ENCODE measurements around the gene PSKH1.
"Not testable (repeated sequence)": the region's sequence is repeated elsewhere in the genome, so short reads cannot be mapped to it uniquely, and the experiment has no call there.

The PSKH1 gene

DNA sequence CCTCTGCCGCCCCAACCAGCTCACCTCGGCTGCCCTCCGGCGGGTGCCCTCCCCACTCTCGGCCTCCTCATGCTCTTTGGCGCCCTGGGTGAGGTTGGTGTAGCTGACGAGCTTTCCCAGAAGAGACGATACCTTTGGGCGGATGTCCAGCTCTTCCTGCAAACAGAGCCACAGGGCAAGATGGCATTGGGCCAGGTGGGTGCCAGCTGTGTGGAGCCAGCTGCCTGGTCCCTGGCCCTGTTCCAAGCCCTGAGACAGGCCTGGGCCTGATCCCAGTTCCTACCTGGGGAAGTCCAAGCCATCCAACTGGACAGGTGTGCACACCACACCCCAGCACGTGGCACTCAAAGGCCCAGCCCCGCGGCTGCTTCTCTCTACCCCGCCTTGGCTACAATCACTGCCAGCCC is 68.5 kb downstream of the PSKH1 start:
- DNase-seq (ENCODE audit: low read depth) = no peak

DNA sequence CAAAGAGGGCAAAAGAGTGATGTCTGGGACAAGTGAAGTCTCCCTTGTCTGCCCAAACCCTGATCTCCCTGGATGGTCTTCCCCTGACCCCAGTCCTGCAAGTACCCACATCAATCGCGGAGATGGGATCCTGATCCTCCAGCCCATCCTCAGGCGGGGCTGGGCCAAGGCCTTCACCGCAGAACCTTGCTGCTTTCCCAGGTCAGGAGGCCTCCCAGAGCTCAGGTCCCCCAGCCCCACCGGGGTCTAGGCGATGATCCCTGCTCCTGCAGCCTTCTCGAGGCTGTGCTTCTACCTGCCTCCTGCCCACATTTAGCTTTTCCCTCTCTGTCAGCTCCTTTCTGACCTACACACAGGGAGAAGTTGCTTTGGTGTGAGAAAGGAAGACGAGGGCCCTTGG is 69.1 kb downstream of the PSKH1 start:
- DNase-seq (ENCODE audit: low read depth) = no peak

DNA sequence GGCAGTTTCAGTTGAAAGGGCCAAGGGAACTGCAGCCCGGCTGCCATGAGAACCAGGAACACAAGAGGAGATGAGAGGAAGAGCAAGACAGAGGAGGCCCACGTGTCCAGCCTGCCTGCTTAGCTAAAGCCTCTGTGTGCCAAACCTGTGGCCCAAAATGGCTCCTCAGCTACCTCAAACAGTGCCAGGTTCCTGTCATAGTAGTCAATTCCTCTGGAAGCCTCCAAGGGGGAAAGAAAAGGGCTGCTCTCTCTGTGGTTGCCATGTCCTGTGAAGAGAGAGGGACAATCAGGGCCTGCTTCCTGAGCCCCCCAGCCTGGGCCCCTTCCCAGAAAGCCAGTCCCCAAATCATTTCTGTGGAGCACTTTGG is 70.2 kb downstream of the PSKH1 start:
- DNase-seq (ENCODE audit: low read depth) = no peak

DNA sequence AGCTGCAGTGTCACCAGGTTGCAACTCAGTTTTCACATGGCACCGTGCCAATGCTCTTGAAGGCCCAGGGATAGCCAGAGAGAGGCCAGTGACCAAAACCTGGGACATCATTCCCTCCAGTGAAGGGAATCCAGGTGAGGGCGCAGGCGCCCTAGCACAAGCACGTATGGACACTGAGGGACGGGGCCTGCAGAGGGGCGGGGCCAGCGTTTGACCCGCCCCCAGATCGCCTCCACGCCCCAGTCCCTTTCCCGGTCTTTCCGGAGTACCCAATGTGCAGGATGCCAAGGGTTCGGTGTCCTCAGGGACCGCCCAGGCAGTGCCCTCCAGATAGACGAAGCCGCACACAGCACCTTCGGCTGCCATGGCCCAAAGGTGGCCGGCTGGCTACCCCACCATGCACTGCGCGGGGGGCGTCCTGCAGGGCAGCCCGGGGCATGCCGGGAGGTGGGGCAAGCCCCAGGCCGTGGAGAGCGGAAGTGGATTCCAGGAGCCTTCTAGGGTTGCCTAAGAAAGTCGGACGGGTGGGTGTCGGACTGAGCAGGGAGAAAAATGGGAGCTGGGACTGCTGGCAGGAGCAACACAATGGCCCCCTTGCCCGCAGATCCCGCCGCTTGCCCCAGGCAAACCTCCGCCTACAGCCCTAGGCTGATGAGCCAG is 70.7 kb downstream of the PSKH1 start:
- no peak for DNase-seq (ENCODE audit: low read depth)

DNA sequence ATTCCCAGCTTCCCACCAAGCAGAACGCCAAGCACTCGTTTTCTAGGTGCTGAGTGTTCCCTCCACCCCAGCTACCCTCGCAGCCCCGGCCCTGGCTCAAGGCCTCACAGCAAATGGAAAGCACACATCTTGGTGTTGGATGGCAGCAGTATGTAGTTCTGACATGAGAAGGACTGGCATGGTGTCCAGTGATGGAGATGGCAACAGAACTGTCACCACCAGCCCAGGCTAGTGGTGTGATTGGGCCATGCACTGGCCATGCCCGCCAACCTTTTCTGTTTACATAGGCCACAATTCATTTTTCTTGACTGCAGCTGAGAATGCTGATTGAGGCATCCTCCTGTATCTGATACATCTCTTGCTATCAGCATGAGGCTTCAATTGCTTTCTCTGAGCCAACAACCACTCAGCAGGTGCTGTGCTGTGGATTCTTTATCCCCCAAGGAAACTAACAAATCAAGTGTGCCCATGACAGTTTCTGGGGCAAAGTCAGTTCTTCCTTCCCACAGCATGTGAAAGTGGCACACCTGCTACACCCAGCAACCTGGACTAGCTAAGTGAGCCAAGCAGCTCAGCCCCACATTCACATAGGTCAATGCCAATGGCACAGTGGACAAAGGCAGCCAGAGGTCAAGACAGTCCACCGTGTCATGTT is 71.5 kb downstream of the PSKH1 start:
- no peak for DNase-seq (ENCODE audit: low read depth)

DNA sequence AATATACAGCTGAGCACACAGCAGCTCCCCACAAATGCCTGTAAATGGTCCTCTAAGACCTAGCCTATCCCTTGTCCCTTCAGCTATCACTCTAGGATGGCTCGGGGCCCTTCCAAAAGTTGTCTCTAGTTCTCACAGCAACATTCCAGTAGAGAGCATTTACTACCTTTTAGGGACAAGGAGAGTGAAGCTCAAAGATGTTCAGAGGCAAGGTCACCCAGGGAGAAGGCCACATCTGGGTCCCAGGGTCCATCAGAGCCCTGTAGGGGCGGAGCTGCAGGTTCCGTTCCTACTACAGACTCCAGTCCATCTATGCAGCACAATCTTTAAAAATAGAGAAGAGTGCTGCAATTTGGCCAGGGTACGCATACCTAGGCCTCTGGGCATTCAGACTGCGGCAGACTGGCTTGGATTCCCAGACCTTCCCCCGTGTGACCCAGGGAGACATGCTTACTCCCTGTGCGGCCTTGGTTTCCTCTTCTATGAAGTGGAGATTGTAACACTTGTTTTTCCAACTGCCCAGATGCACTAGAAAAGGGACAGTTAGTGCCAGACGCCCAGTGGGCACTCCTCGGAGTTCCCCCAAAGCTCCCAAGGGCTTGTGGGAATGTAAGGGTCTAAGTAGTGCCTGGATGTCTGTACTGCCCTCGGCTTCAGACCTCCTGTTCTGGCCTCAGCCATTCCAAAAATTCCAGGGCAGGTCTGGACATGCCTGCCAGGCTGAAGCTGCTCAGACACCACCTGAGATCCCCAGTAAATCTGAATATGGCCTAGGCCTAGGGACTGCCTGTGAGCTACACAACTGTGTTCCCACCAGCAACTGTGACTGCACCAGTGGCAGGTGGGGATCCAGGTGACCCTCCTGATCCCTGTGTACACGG is 72.9 kb downstream of the PSKH1 start:
- no peak for DNase-seq (ENCODE audit: low read depth)

DNA sequence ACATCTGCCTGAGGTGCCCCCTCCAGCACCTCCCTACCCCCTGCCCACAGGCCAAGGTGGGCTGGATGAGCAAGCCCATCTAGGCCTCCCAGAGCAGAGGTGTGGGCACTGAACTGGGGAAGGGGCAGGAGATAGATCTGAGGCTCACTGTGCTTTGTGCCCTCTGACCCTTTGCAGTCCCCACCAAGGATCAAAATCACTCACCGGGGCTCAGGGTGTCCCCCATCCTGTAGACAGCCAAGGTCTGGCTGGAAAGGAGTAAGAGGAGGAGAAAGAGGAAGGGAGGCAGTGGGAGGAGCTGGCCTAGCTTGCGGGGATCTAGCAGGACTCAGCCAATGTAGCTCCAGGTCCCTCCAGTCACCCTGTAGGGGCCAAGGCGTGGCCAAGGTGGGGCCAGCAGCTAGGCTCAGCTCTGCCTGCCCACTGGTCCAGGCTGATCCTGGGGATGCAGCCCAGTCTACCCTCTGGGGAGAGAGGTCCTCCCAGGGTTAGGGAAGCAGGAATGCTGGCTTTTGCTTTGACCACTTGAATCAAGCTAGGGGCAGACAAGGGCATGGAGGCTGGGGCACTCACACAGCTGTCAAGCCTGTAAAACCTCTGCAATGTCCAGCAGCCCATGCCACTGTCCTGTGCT is 73.6 kb downstream of the PSKH1 start:
- no peak for DNase-seq (ENCODE audit: low read depth)

DNA sequence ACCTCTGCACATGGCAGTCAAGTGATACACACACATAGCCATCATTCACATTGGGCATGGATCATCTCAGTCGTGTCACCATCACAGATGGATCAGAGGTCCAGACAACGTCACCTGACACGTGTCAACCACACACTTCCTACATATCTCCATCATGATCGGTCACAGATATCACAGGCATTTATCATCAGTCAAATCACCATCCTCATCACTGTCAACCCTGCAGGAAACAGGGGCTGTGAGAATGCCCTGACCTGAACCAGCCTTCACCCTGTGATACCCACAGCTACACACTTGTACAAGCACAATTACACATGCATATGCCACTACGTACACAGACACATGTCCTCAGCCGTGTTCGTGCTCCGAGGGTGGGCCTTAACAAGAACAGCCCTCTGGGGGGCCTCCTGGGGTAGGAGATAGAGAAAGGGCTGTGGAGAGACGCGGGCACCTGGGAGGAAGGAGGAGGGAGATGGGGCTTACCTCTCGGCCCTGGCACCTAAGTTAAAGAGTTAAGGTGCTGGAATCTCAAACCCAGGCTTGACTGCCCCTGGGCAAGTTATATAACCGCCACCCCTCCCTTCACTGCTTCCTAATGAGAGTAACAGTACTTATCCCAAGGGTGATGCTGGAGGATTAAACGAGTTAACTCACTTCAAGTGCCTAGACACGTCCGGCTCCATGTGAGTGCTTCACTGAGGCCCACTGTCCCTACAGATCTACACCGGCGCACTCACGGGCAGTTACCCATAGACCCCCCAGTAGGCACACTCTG is 74.3 kb downstream of the PSKH1 start:
- DNase-seq (ENCODE audit: low read depth) = no peak

DNA sequence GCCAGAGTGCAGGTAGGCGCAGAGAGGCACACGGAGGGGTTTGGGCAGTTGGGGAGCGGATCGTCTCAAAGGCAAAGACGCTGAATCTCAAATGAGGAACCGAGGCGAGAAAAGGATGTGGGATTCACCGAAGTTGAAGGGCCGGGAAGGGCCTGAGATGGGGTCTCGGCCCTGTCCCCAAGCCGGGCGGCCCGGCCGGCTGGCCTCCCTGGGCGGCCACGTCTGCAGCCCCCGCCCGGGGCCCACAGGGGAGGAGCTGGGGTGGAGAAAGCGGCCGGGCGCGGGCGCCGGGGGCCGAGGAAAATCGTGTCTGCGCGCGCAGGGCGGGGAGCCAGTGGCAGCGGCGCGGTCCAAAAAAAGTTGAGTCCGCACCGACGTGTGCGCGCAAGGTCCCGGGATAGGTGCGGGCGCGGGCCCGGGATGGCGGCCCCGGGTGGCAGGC is 74.9 kb downstream of the PSKH1 start:
- peak; percentile 7 for DNase-seq (ENCODE audit: low read depth)

DNA sequence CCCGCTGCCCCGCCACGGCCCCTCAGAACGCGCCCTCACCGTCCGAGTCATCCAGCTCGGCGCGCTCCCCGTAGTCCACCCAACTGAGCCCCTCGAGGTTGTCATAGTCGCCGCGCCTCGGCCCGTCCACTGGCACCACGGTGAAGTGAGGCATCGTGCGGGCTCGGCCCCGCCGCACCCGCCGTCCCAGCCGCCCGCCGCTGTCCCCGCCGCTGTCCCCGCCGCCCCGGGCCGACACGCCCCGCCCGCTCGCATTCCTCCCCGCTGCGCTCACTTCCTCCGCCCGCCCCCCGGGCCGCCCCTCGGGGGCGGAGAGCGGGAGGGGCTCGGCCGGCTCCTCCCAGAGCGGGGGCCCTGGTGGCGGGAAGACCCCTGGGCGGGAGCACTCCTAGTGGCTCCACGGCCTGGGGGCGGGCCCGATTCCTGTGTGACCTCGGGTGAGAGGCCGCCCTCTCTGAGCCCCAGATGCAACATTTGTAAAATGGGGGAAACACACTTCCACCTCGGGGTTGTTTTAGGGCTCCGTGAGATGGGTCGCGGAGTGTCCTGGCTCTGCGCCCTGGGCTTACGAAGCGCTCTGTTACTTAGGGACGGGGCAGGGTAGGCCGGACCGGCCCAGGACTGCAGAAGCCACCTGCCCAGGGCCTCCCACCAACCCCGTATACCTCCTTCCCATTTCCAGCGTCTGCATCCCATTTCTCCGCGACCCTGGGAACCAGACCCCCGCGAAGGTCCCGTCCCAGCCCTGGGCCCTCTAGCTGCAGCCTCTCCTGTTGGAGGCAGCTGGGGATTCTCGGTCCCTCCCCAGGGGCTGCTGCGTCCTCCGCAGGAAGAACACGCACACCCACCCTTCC is 75.6 kb downstream of the PSKH1 start, which contains the start of gene SLC12A4:
TSS of gene SLC12A4 (minus strand) at position 238 of the 854 bp plus-strand sequence. CDS start at position 154, 84 bp downstream.
- peak; percentile 77 for DNase-seq (ENCODE audit: low read depth)

DNA sequence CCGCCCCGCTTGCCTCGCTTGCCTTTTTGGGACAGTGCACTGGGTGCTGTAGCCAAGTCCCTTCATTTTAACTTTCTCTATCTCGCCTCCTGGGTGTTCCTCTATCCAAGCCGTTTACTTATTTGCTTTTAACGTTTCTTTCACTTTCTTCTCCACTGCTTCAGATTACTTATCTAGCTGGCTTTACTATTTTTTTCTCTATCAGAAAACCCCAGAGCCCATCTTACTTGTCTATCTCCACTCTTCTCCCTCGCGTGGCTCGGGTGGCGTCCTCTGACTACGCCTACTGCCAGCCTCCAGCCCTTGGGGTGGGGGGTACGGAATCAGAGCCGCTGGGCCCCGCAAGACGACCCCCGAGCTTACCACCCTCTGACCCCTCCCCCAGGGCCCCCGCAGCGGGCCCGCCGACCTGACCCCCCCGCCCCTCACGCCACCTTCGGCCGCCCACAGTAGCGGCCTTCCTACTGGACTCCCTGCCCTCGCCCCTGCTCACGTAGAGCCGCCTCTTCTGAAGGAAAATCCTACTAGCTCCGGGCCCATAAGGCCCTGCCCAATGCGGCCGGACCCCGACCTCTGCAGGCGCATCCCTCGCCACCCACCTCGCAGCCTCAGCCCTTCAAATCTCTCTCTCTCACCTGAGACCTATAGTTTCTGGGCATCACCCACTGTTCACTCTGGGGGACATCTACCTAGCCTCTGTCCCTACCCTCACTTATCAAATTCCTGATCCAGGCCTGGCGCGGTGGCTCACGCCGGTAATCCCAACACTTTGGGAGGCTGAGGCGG is 76.4 kb downstream of the PSKH1 start:
- DNase-seq (ENCODE audit: low read depth) = no peak

DNA sequence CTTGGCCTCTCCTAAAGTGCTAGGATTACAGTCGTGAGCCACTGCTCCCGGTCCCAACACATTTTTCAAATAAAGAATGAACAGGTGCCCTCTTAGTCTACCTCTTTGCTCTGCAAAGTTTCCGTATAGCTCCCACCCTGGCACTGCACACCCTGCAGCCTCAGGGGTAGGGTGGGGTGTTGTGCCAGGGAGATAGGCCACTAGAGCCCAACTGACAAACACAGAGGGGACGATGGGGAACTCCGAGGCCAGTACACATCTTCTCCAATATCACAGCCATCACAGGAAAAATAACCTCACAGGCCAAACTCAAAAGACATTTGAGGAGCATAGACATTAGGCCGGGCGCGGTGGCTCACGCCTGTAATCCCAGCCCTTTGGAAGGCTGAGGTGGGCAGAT is 78.1 kb downstream of the PSKH1 start:
- DNase-seq (ENCODE audit: low read depth) = no peak

DNA sequence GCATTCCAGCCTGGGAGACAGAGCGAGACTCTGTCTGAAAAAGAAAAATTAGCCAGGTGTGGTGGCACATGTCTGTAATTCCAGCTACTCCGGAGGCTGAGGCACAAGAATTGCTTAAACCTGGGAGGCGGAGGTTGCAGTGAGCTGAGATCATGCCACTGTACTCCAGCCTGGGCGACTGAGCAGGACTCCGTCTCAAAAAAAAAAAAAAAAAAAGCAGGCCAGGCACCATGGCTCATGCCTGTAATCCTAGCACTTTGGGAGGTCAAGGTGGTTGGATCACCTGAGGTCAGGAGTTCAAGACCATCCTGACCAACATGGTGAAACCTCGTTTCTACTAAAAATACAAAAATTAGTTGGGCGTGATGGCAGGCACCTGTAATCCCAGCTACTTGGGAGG is 79.2 kb downstream of the PSKH1 start:
- not testable (repeated sequence) for DNase-seq (ENCODE audit: low read depth)

DNA sequence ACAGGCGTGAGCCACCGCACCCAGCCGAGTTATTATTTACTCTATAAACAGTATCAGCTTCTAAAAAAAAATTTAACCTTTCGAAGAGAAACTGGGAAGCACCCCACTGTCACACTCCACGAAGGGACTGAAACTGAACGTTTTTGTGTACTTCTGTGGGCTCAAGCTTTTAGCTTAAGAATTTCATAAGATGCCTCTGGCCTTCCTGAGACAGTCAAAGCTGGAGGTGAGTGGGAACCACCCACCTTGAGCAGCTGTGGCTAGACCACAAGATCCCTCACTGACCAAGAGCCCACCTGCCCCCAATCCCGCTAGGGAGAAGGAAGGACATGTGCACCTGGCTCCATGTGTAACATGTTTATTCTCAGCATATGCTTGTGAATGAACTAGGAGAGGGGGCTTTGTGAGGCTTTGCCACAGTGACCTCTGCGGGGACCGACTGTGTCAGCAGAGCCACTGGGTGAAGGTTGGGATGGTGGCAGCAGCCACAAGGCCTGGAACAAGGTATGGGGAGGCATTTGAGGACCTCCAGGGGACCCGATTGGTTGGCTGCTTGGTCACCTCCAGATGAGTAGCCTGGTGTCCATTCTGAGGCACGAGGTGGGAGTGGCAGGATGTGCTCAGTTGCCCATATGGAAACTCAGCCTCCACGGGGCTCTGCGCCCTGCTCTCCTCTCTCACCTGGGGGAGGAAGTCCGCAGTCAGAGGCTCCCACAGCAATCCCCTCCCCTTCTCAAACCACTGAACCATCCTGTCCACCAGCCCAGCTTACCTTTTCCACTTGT is 82.5 kb downstream of the PSKH1 start:
- DNase-seq (ENCODE audit: low read depth) = no peak

DNA sequence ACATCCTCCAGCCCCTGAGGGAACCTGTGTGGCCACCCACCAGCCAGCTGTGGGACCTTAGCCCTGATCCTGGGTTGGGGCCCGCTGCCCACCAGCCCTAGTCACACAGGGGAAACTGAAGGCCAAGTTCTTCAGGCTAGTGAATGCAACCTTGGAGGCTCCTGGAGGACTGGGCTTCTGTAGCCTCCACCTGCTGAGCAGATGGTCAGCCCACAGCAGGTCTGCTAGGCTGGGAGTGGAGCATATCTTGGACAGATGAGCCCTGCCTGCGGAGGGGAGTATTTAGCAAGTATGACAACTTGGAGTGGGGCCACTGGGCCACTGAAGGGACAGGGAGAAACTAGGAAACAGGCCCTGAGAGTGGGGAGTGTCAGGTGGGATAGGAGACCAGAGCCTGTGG is 83.2 kb downstream of the PSKH1 start:
- no peak for DNase-seq (ENCODE audit: low read depth)

DNA sequence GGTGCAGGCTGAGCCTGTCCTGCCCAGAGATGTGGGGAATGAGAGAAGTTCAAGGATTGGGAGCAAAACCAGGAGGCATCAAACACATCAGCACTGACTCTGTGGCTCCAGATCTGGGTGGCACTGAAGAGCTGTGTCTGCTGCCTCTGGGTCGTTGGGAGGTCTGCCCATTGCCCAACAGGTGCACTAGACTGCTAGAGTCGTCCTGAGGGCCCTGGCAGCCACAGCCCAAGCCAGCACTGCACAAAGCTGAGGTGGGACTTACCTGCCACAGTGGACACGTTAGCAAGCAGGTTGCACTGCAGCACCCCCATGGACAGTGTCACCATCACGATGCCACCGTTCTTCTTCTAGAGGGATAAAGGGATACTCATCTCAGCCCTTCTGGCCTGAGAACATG is 84.0 kb downstream of the PSKH1 start:
- no peak for DNase-seq (ENCODE audit: low read depth)

DNA sequence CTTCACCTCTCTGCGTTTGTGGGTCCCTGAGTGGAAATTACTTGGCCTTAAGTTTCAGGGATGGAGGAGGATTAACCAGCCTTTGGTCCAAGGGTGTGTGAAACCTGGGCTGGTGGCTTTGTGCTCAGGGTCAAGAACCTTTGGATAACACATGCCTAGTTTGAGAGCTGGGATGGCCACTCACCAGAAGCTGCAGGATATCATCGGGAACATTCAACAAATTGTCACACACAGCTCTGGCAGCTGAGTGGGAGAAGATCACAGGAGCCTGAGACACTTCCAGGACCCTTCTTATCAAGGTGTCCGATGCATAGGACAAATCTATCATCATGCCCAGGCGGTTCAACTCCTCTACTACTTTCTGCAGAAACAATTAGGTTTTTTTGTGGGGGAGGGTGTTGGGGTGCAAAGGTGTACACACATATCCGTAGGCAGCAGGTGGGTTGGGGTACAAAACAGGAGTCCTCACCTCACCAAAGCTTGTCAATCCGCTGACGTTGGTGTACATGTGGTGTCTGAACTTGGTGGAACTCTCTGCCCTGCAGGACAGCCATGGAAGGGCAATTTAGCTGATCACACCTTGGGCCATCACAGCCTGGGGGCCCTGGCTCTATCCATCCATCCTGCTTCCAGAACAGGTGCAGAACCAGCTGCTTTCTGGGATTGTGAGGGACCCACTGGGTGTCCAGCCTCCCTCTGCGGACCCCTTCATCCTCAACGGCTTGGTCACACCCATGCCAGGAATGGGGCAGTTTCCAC is 84.6 kb downstream of the PSKH1 start:
- no peak for DNase-seq (ENCODE audit: low read depth)

Measured in T follicular helper cell (primary cell).